Measurements from ENCODE around the gene TMED5.

Gene TMED5

DNA sequence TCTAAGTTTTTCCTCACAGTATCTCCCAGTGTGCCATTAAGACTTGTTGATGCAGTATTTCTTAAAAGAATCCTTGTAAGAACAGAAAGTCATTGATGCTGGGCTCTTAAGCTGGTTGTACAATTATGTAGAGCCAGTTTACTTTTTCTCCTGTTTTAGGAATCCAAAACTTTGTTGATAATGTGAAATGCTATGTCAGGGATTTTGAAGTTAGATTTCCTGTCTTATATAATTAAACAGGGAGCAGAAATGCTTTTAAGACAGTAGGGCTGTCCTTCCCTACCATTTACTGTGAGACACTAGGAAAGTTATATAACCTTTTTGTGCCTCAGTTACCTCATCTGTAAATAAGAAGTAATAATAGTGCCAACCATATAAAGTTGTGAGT, 26.3 kb upstream of the TMED5 start:
- no peak overlapping the region for H3K4me3 ChIP-seq (ENCODE audit: low read depth, low read length)
- TF ChIP-seq, protein P1, sequence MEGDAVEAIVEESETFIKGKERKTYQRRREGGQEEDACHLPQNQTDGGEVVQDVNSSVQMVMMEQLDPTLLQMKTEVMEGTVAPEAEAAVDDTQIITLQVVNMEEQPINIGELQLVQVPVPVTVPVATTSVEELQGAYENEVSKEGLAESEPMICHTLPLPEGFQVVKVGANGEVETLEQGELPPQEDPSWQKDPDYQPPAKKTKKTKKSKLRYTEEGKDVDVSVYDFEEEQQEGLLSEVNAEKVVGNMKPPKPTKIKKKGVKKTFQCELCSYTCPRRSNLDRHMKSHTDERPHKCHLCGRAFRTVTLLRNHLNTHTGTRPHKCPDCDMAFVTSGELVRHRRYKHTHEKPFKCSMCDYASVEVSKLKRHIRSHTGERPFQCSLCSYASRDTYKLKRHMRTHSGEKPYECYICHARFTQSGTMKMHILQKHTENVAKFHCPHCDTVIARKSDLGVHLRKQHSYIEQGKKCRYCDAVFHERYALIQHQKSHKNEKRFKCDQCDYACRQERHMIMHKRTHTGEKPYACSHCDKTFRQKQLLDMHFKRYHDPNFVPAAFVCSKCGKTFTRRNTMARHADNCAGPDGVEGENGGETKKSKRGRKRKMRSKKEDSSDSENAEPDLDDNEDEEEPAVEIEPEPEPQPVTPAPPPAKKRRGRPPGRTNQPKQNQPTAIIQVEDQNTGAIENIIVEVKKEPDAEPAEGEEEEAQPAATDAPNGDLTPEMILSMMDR (conservative IDR thresholded peaks at IDR 0.05; ENCODE audit: low read depth, low read length), result no peak
- DNase-seq (ENCODE audit: low read depth), result no peak

DNA sequence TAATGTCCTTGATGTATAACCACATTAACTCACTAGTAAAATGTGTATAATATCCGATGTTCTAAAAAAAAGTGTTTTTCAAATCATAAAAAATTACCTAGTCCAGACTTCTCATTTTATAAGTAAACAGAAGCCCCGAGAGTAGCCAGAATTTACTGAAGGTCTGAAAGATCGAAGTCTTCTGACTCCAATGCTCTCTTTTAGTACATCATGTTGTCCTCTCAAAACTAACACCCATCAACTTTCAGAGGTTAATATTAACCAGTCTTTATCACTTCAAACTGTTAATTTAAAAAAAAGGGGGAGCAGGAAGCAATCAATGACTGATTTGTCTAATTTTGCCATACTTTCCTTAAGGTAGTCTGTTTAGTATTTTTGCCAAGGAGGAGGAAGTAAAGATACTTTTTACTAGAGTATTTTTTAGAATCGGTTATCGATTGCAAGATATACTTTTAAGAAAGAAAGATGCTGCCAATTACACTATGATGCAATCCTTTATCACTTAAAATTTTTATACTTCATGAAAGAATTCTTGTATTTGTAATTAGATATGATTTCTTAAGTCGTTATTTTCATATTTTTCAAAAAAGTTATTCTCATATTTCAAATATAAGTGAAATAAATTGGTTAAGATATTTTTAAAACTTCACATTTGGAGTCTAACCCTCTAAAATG, 25.8 kb upstream of the TMED5 start:
- TF ChIP-seq, protein P1 (conservative IDR thresholded peaks at IDR 0.05; ENCODE audit: low read depth, low read length), result no peak

DNA sequence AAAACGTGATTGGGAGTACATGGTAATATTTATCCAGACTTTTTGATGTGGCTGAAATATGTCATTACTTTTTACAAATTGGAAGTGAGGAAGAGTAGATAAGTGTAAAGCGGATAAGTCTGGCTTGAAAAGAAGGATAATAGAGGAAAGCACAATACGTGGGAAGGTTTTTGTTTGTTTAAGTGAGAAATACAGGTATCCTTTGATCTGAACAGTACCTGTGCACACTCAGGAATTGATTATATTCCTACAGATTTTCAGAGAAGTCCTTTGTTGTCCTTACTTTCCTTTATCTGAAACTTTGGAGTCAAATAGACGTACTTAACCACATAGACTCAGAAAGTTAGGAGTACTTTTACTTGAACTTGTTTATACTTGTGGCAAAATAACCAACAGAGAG, 20.5 kb upstream of the TMED5 start:
- H3K4me3 ChIP-seq (ENCODE audit: low read depth, low read length), result no peak overlapping the region
- TF ChIP-seq, protein P1 (conservative IDR thresholded peaks at IDR 0.05; ENCODE audit: low read depth, low read length), result no peak
- no peak for DNase-seq (ENCODE audit: low read depth)

More for the DNA sequence above, 25.8 kb upstream of the TMED5 start:
- H3K4me3 ChIP-seq (ENCODE audit: low read depth, low read length), result no peak overlapping the region
- no peak for DNase-seq (ENCODE audit: low read depth)

DNA sequence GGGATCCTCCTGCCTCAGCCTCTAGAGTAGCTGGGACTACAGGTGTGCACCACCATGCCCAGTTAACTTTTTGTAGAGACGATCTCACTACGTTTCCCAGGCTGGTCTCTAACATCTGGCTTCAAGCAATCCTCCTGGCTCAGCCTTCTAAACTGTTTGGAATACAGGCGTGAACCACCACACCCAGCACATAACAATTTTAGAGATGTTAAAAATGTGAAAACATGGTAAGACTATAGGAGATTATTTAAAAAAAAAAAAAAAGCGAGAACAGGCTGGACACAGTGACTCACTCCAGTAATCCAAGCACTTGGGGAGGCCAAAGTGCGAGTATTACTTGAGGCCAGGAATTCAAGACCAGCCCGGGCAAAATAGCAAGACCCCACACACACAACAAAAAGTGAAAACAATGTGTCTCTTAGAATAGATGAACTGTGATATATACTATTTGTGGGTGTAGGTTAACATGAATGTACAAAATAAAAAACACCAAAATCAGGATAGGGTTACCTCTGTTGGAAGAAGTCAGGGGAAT, 19.9 kb upstream of the TMED5 start:
- DNase-seq (ENCODE audit: low read depth), result peak; percentile 23
- H3K4me3 ChIP-seq (ENCODE audit: low read depth, low read length), result no peak overlapping the region
- TF ChIP-seq, protein P1 (conservative IDR thresholded peaks at IDR 0.05; ENCODE audit: low read depth, low read length), result no peak

DNA sequence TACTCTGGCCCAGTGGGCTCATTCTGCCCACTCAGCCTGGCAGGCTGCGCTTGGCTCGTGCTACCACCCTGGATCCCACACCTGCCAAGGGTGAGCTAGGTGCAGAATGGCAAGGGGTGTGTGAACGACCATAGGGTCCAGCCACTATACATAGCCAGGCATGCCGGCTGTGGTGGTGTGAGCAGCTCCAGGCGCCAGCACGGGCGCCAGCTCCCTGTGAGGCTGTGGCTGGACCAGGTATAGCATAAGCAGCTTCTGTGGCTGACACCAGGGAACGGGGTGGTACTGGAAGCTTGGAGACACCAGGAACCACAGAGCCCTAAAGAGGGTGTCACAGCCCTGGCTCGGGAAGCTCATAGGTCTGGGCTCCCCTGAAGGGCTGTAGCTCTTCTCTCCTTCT, 18.9 kb upstream of the TMED5 start:
- H3K4me3 ChIP-seq (ENCODE audit: low read depth, low read length), result no peak overlapping the region
- TF ChIP-seq, protein P1 (conservative IDR thresholded peaks at IDR 0.05; ENCODE audit: low read depth, low read length), result no peak
- no peak for DNase-seq (ENCODE audit: low read depth)

DNA sequence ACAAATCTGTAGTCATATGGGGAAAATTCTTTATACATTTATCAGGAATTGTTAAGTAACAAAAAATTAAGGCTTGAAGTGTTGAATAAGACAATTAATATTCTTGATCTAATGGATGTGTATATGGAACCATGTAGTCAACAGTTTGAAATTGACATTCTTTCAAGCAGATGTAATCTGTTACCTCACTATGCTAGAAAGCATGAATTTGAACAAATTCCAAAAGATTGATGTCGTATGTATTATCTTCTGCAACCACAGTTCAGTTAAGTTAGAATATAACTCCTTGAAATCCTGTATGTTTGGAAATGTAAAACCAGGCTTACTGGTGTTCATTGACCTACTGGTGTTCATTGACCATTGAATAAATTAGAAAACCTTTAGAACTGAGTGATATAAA, 16.4 kb upstream of the TMED5 start:
- H3K4me3 ChIP-seq (ENCODE audit: low read depth, low read length), result no peak overlapping the region
- DNase-seq (ENCODE audit: low read depth), result peak; percentile 73
- TF ChIP-seq, protein P1 (conservative IDR thresholded peaks at IDR 0.05; ENCODE audit: low read depth, low read length), result no peak

Measured in choroid plexus epithelial cell (primary cell).